ENCODE results near the gene RMDN3. TPM values are rescaled to one million over a fixed set of nuclear protein-coding genes. Genes with fewer than 3 reads are reported as not detected.

Gene RMDN3
- total RNA-seq, 1 experiment from 2014 or later = 28.3 TPM

DNA sequence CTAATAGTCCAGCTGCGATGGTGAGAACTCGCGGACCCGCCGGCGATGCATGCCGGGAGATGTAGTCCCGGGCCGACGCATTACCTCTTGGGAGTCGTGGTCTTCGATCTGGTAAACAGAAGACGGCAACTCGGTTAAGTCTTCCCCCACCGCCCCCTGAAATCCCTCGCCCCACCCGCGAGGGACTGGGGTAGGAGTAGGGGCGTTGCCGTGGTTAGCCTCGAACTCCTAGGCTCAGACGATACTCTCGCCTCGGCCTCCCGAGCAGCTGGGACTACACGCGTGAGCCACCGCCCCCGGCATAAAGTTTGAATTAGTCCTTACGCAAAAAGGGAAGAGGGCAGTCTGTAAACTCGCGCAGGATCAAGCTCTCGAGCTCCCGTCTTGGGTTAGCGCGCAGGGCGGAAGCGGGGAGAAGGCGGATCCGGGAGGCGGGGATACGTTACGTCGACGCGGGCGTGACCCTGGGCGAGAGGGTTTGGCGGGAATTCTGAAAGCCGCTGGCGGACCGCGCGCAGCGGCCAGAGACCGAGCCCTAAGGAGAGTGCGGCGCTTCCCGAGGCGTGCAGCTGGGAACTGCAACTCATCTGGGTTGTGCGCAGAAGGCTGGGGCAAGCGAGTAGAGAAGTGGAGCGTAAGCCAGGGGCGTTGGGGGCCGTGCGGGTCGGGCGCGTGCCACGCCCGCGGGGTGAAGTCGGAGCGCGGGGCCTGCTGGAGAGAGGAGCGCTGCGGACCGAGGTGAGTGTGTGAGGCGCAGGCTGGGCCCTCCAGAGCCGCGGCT is 60.2 kb downstream of the RMDN3 start, which contains the start of gene RAD51:
Gene RAD51, plus strand, starts transcription at position 487 of the 781 bp plus-strand sequence. CDS start 3,585 bp downstream, outside the sequence.
- peak within 1 kb of the TSS; percentile 83 for H3K4me2 ChIP-seq (ENCODE audit: insufficient read depth, insufficient read length, low read length)
- H3K9me3 Mint-ChIP-seq = no peaks in the 10 kb centered on the region; a peak in 1 of 5 replicates
- peak within 1 kb of the TSS; percentile 87 to 98 for H3K4me3 Mint-ChIP-seq
- no peak within 1 kb of the TSS for H4K8ac ChIP-seq (replicated peaks; ENCODE audit: insufficient read length, low read depth, low read length)
- H3K4me1 ChIP-seq (ENCODE audit: insufficient read depth, low read length) = no peaks in the 10 kb centered on the region; the same call in 1 of the 2 replicates
- no peaks in the 10 kb centered on the region; the same call in 1 of the 2 replicates for H3K79me2 ChIP-seq (ENCODE audit: insufficient read depth, low read length)
- no peaks in the 10 kb centered on the region; the same call in 1 of the 2 replicates for H3K27me3 Mint-ChIP-seq (ENCODE audit: low read depth)
- H4K91ac ChIP-seq (ENCODE audit: insufficient read length, low read depth, low read length) = no peak within 1 kb of the TSS
- H3K27ac Mint-ChIP-seq = peak within 1 kb of the TSS; percentile 92 to 99 (median 97)
- no peaks in the 10 kb centered on the region for H4K20me1 ChIP-seq (ENCODE audit: control insufficient read depth, insufficient read depth, insufficient read length)
- H3K14ac ChIP-seq (ENCODE audit: insufficient read depth, low read length) = peak within 1 kb of the TSS; percentile 93
- H2BK120ac ChIP-seq (ENCODE audit: low read depth, low read length, poor library complexity, severe bottlenecking) = no peak within 1 kb of the TSS
- H3K23ac ChIP-seq (ENCODE audit: insufficient read length, low read depth, low read length) = no peak within 1 kb of the TSS
- no peak within 1 kb of the TSS for H2BK5ac ChIP-seq (ENCODE audit: insufficient read length, low read length)
- H3K27ac ChIP-seq (ENCODE audit: insufficient read length, low read depth, low read length) = peak within 1 kb of the TSS; percentile 41
- H2BK20ac ChIP-seq (ENCODE audit: low read depth, low read length, poor library complexity, severe bottlenecking) = no peak within 1 kb of the TSS
- H2BK15ac ChIP-seq (ENCODE audit: low read depth, low read length) = no peak within 1 kb of the TSS
- H3K23me2 ChIP-seq (ENCODE audit: insufficient read length, low read depth, low read length, poor library complexity, severe bottlenecking) = no peaks in the 10 kb centered on the region
- H3K18ac ChIP-seq (ENCODE audit: insufficient read length, low read depth, low read length) = peak within 1 kb of the TSS; percentile 66
- H2BK12ac ChIP-seq (ENCODE audit: insufficient read length, low read depth, low read length) = no peak within 1 kb of the TSS
- H3K56ac ChIP-seq (ENCODE audit: insufficient read length, low read depth, low read length) = no peak within 1 kb of the TSS
- no peak for TF ChIP-seq CTCF (conservative IDR thresholded peaks at IDR 0.05)
- peaks cover 8 to 29% (median 21%) of the 10 kb centered on the region in 3 experiments; a peak in 6 of 7 replicates for H3K36me3 Mint-ChIP-seq (ENCODE audit: insufficient read depth in 1 of 3, low read depth in 3 of 3)
- H3K79me1 ChIP-seq (ENCODE audit: insufficient read depth, low read depth, low read length, poor library complexity, severe bottlenecking) = no peaks in the 10 kb centered on the region
- no peaks in the 10 kb centered on the region for H3K9me3 ChIP-seq (ENCODE audit: control insufficient read depth, low read depth, low read length)
- WGBS (ENCODE audit: extremely low coverage, insufficient read length, low lambda C conversion rate) = no CpG with 5 or more reads among the region's 81 CpGs
- no peak within 1 kb of the TSS for H2AFZ ChIP-seq (ENCODE audit: low read length)
- H4K5ac ChIP-seq (ENCODE audit: insufficient read length, low read depth, low read length) = no peak within 1 kb of the TSS
- no peaks in the 10 kb centered on the region for H3K27me3 ChIP-seq (ENCODE audit: insufficient read depth, low read length)
- no peak within 1 kb of the TSS for H2AK5ac ChIP-seq (ENCODE audit: insufficient read length, low read length)
- peak; percentile 90 for DNase-seq
- H3K9ac ChIP-seq (ENCODE audit: extremely low read depth, insufficient read length, low read length) = peak within 1 kb of the TSS; percentile 88
- no peak within 1 kb of the TSS for H3T11ph ChIP-seq (ENCODE audit: low read length)
- H3K4ac ChIP-seq (ENCODE audit: low read depth, low read length) = no peak within 1 kb of the TSS
- H3K4me1 Mint-ChIP-seq = peaks cover 7 to 17% of the 10 kb centered on the region in 2 experiments

Data from H9 (cell line).